GM19397 (cell line): ENCODE data around the gene DCUN1D5.

Experiments
- ATAC-seq: cut with Tn5 transposase; IDR thresholded peaks from one replicate; pipeline ENCODE4 v1.9.1; 2021; ENCODE audit warnings: mild to moderate bottlenecking, moderate library complexity; ENCODE audit not compliant: unreplicated experiment

DCUN1D5 gene

GRCh38 chr11:103091801-103092524 is at the start of gene DCUN1D5:
TSS of gene DCUN1D5 (minus strand) at chr11:103092160. CDS start at chr11:103091872, 288 bp downstream.
- ATAC-seq: peak; percentile 100

GRCh38 chr11:103125462-103125861 is 33.5 kb upstream of the DCUN1D5 start:
- ATAC-seq: no peak

GRCh38 chr11:103114836-103115235 is 22.9 kb upstream of the DCUN1D5 start:
- ATAC-seq: no peak

GRCh38 chr11:103112364-103112763 is 20.4 kb upstream of the DCUN1D5 start:
- ATAC-seq: no peak

- no peak for ATAC-seq
Observed at GRCh38 chr11:103111400-103111799, 19.4 kb upstream of the DCUN1D5 start.

GRCh38 chr11:103110391-103110790 is 18.4 kb upstream of the DCUN1D5 start:
- no peak for ATAC-seq

GRCh38 chr11:103109818-103110388 is 17.9 kb upstream of the DCUN1D5 start:
- no peak for ATAC-seq

- ATAC-seq: peak; percentile 100
Observed at GRCh38 chr11:103108933-103109817, 17.2 kb upstream of the DCUN1D5 start, which contains the start of gene DYNC2H1. TSS of gene DYNC2H1 (plus strand) at chr11:103109426. CDS start at chr11:103109575, 149 bp downstream.

GRCh38 chr11:103097279-103097678 is 5.3 kb upstream of the DCUN1D5 start:
- ATAC-seq: no peak

- peak; percentile 33 for ATAC-seq
Observed at GRCh38 chr11:103091064-103091800, 728 bp downstream of the DCUN1D5 start.

- no peak for ATAC-seq
Observed at GRCh38 chr11:103086461-103086860, 5.5 kb downstream of the DCUN1D5 start.

- no peak for ATAC-seq
Observed at GRCh38 chr11:103085758-103086365, 6.1 kb downstream of the DCUN1D5 start.

- ATAC-seq: no peak
Observed at GRCh38 chr11:103079833-103080232, 12.1 kb downstream of the DCUN1D5 start.

GRCh38 chr11:103078710-103079109 is 13.2 kb downstream of the DCUN1D5 start:
- no peak for ATAC-seq

- no peak for ATAC-seq
Observed at GRCh38 chr11:103077554-103077953, 14.4 kb downstream of the DCUN1D5 start.

- no peak for ATAC-seq
Observed at GRCh38 chr11:103076361-103076760, 15.6 kb downstream of the DCUN1D5 start.

GRCh38 chr11:103071008-103071407 is 21.0 kb downstream of the DCUN1D5 start:
- ATAC-seq: no peak

- no peak for ATAC-seq
Observed at GRCh38 chr11:103070142-103070541, 21.8 kb downstream of the DCUN1D5 start.

GRCh38 chr11:103069367-103069766 is 22.6 kb downstream of the DCUN1D5 start:
- no peak for ATAC-seq

- no peak for ATAC-seq
Observed at GRCh38 chr11:103067118-103067517, 24.8 kb downstream of the DCUN1D5 start.
